ENCODE measurements around the gene SLC2A6. TPM values are rescaled to one million over a fixed set of nuclear protein-coding genes. Genes with fewer than 3 reads are reported as not detected.

SLC2A6 gene
- total RNA-seq, 1 experiment from 2014 or later = 18.7 TPM

GRCh38 chr9:133487331-133487725 lies 8.4 kb upstream of the SLC2A6 start:
- no peaks in the 10 kb centered on the region for H3K23me2 ChIP-seq (ENCODE audit: insufficient read length, low read depth, low read length, poor library complexity, severe bottlenecking)
- H3K9me3 Mint-ChIP-seq = no peaks in the 10 kb centered on the region; a peak in 1 of 5 replicates
- TF ChIP-seq, protein P1, sequence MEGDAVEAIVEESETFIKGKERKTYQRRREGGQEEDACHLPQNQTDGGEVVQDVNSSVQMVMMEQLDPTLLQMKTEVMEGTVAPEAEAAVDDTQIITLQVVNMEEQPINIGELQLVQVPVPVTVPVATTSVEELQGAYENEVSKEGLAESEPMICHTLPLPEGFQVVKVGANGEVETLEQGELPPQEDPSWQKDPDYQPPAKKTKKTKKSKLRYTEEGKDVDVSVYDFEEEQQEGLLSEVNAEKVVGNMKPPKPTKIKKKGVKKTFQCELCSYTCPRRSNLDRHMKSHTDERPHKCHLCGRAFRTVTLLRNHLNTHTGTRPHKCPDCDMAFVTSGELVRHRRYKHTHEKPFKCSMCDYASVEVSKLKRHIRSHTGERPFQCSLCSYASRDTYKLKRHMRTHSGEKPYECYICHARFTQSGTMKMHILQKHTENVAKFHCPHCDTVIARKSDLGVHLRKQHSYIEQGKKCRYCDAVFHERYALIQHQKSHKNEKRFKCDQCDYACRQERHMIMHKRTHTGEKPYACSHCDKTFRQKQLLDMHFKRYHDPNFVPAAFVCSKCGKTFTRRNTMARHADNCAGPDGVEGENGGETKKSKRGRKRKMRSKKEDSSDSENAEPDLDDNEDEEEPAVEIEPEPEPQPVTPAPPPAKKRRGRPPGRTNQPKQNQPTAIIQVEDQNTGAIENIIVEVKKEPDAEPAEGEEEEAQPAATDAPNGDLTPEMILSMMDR (conservative IDR thresholded peaks at IDR 0.05) = no peak
- H3K9me3 ChIP-seq (ENCODE audit: control insufficient read depth, low read depth, low read length) = no peaks in the 10 kb centered on the region
- H3K36me3 Mint-ChIP-seq (ENCODE audit: insufficient read depth in 1 of 3, low read depth in 3 of 3) = no peaks in the 10 kb centered on the region
- no peaks in the 10 kb centered on the region for H3K79me1 ChIP-seq (ENCODE audit: insufficient read depth, low read depth, low read length, poor library complexity, severe bottlenecking)
- H3K27me3 ChIP-seq (ENCODE audit: insufficient read depth, low read length) = no peaks in the 10 kb centered on the region
- H4K8ac ChIP-seq (replicated peaks; ENCODE audit: insufficient read length, low read depth, low read length) = no peak overlapping the region
- no peak for DNase-seq
- no peak overlapping the region for H3K23ac ChIP-seq (ENCODE audit: insufficient read length, low read depth, low read length)
- no peak overlapping the region for H3K4me2 ChIP-seq (ENCODE audit: insufficient read depth, insufficient read length, low read length)
- H3T11ph ChIP-seq (ENCODE audit: low read length) = no peak overlapping the region
- H4K5ac ChIP-seq (ENCODE audit: insufficient read length, low read depth, low read length) = no peak overlapping the region
- H2BK5ac ChIP-seq (ENCODE audit: insufficient read length, low read length) = no peak overlapping the region
- no peak overlapping the region for H2BK120ac ChIP-seq (ENCODE audit: low read depth, low read length, poor library complexity, severe bottlenecking)
- H3K9ac ChIP-seq (ENCODE audit: extremely low read depth, insufficient read length, low read length) = no peak overlapping the region
- H3K56ac ChIP-seq (ENCODE audit: insufficient read length, low read depth, low read length) = no peak overlapping the region
- H2BK12ac ChIP-seq (ENCODE audit: insufficient read length, low read depth, low read length) = no peak overlapping the region
- H3K27ac Mint-ChIP-seq = no peak overlapping the region
- no peaks in the 10 kb centered on the region for H3K79me2 ChIP-seq (ENCODE audit: insufficient read depth, low read length)
- H4K91ac ChIP-seq (ENCODE audit: insufficient read length, low read depth, low read length) = no peak overlapping the region
- WGBS (ENCODE audit: extremely low coverage, insufficient read length, low lambda C conversion rate) = no CpG with 5 or more reads among the region's 8 CpGs
- H2BK15ac ChIP-seq (ENCODE audit: low read depth, low read length) = no peak overlapping the region
- no peak overlapping the region for H2BK20ac ChIP-seq (ENCODE audit: low read depth, low read length, poor library complexity, severe bottlenecking)
- H3K4ac ChIP-seq (ENCODE audit: low read depth, low read length) = no peak overlapping the region
- no peaks in the 10 kb centered on the region for H3K4me1 ChIP-seq (ENCODE audit: insufficient read depth, low read length)
- peaks cover 13% of the 10 kb centered on the region for H3K27me3 Mint-ChIP-seq (ENCODE audit: low read depth)
- no peak overlapping the region for H3K4me3 Mint-ChIP-seq
- H3K4me1 Mint-ChIP-seq = 0 out of 4 replicates have a peak, but pooled peaks cover 0 to 2% of the 10 kb centered on the region in 2 experiments
- H2AFZ ChIP-seq (ENCODE audit: low read length) = no peak overlapping the region
- no peak overlapping the region for H2AK5ac ChIP-seq (ENCODE audit: insufficient read length, low read length)
- H3K27ac ChIP-seq (ENCODE audit: insufficient read length, low read depth, low read length) = no peak overlapping the region
- no peak overlapping the region for H3K14ac ChIP-seq (ENCODE audit: insufficient read depth, low read length)
- no peak overlapping the region for H3K18ac ChIP-seq (ENCODE audit: insufficient read length, low read depth, low read length)
- H4K20me1 ChIP-seq (ENCODE audit: control insufficient read depth, insufficient read depth, insufficient read length) = no peaks in the 10 kb centered on the region
